IMR-90 (cell line): ENCODE measurements around the gene NFIA. TPM values are rescaled to one million over a fixed set of nuclear protein-coding genes. Genes with fewer than 3 reads are reported as not detected.

Experiments used
- ATAC-seq: fragments of 200-7000 bp; cut with Tn5 transposase; 2 replicates; pipeline ENCODE4 v1.9.1; 2020; ENCODE audit warnings: low read depth, mild to moderate bottlenecking, moderate library complexity
- BruUV-seq: library from RNA; stranded (reverse); fragments of 400-500 nt; replicated peaks from 2 replicates; lab custom pipeline; 2021; lab: Mats Ljungman, UMichigan
- CTCF ChIA-PET: fragments of 300-600 bp; formaldehyde crosslinking; extraction: SDS; loops from one replicate; lab custom pipeline; 2021; ENCODE audit warnings: antibody characterized with exemption; lab: Yijun Ruan, JAX
- POLR2A ChIA-PET: fragments of 300-600 bp; sonication (Branson Sonifier 250); formaldehyde crosslinking; loops from one replicate; lab custom pipeline; 2022; ENCODE audit warnings: antibody characterized with exemption; ENCODE audit not compliant: unreplicated experiment; lab: Charles Lee
- DNase-seq: peaks from one replicate; pipeline ENCODE4 v3.0.0; 2013
- H2AFZ ChIP-seq: replicated peaks from 2 replicates; pipeline ENCODE3; 2013; ENCODE audit warnings: low read length, mild to moderate bottlenecking; ENCODE audit not compliant: poor library complexity
- H2AK5ac ChIP-seq: 2 replicates; pipeline ENCODE4 v1.6.1; 2013; ENCODE audit warnings: low read depth, low read length, inconsistent platforms
- H2AK9ac ChIP-seq: replicated peaks from 2 replicates; pipeline ENCODE3; 2013; ENCODE audit warnings: mild to moderate bottlenecking, low read depth, low read length, moderate library complexity; ENCODE audit not compliant: poor library complexity
- H2BK120ac ChIP-seq: 2 replicates; pipeline ENCODE4 v1.6.1; 2013; ENCODE audit warnings: low read depth, low read length, inconsistent platforms
- H2BK15ac ChIP-seq: 3 replicates; pipeline ENCODE4 v1.6.1; 2013; ENCODE audit warnings: low read depth, low read length, inconsistent platforms
- H2BK20ac ChIP-seq: 2 replicates; pipeline ENCODE4 v1.6.1; 2013; ENCODE audit warnings: low read depth, mild to moderate bottlenecking, inconsistent platforms, low read length, moderate library complexity
- H2BK5ac ChIP-seq: 2 replicates; pipeline ENCODE4 v1.6.1; 2013; ENCODE audit warnings: mild to moderate bottlenecking, low read depth, low read length, inconsistent platforms; ENCODE audit not compliant: poor library complexity, severe bottlenecking
- H3K14ac ChIP-seq: replicated peaks from 2 replicates; pipeline ENCODE4 v1.6.1; 2013; ENCODE audit warnings: low read depth, low read length, inconsistent platforms
- H3K18ac ChIP-seq: 2 replicates; pipeline ENCODE4 v1.6.1; 2013; ENCODE audit warnings: low read depth, low read length, control low read depth
- H3K23ac ChIP-seq: 2 replicates; pipeline ENCODE4 v1.6.1; 2013; ENCODE audit warnings: low read depth, low read length, inconsistent platforms
- H3K27ac ChIP-seq: 2 replicates; pipeline ENCODE4 v1.5.1; 2013; ENCODE audit warnings: mild to moderate bottlenecking, control low read depth, low read length; ENCODE audit not compliant: insufficient read depth
- H3K27me3 ChIP-seq: 2 replicates; pipeline ENCODE4 v1.6.1; 2013; ENCODE audit warnings: low read length; ENCODE audit not compliant: control insufficient read depth, insufficient read depth
- H3K36me3 ChIP-seq: 2 replicates; pipeline ENCODE4 v1.6.1; 2013; ENCODE audit warnings: low read length, mixed read lengths; ENCODE audit not compliant: control insufficient read depth, insufficient read depth
- H3K4ac ChIP-seq: 2 replicates; pipeline ENCODE4 v1.6.1; 2013; ENCODE audit warnings: low read depth, low read length, inconsistent platforms
- H3K4me1 ChIP-seq: 2 replicates; pipeline ENCODE4 v1.6.1; 2013; ENCODE audit warnings: low read length, mixed read lengths; ENCODE audit not compliant: control insufficient read depth, insufficient read depth
- H3K4me2 ChIP-seq: 2 replicates; pipeline ENCODE4 v1.6.1; 2013; ENCODE audit warnings: low read depth, mild to moderate bottlenecking, control low read depth, low read length, moderate library complexity
- H3K4me3 ChIP-seq: 2 replicates; pipeline ENCODE4 v1.5.1; 2013; ENCODE audit warnings: low read depth, mild to moderate bottlenecking, control low read depth, low read length, moderate library complexity; ENCODE audit not compliant: insufficient read depth
- H3K56ac ChIP-seq: 2 replicates; pipeline ENCODE4 v1.6.1; 2013; ENCODE audit warnings: low read length, inconsistent platforms; ENCODE audit not compliant: insufficient read depth; ENCODE audit errors: extremely low read depth
- H3K79me1 ChIP-seq, 2 experiments: 2 replicates each; pipeline ENCODE4 v1.6.1; 2013; ENCODE audit warnings: low read length in 2 of 2, inconsistent platforms in 1 of 2, low read depth in 1 of 2
- H3K9ac ChIP-seq: 2 replicates; pipeline ENCODE4 v1.6.1; 2013; ENCODE audit warnings: low read depth, low read length, control low read depth
- H3K9me1 ChIP-seq: 2 replicates; pipeline ENCODE4 v1.6.1; 2013; ENCODE audit warnings: low read length, inconsistent platforms; ENCODE audit not compliant: insufficient read depth
- H3K9me3 ChIP-seq: 2 replicates; pipeline ENCODE4 v1.6.1; 2013; ENCODE audit warnings: low read length; ENCODE audit not compliant: control insufficient read depth, insufficient read depth
- H4K20me1 ChIP-seq: 2 replicates; pipeline ENCODE4 v1.6.1; 2013; ENCODE audit warnings: low read length, inconsistent platforms; ENCODE audit not compliant: insufficient read depth
- H4K5ac ChIP-seq: 2 replicates; pipeline ENCODE4 v1.6.1; 2013; ENCODE audit warnings: mild to moderate bottlenecking, low read depth, low read length, control low read depth
- H4K8ac ChIP-seq, 2 experiments: 2 replicates each; pipeline ENCODE4 v1.6.1; 2013; ENCODE audit warnings: low read depth in 2 of 2, low read length in 2 of 2, control low read depth in 1 of 2, inconsistent platforms in 1 of 2
- H4K91ac ChIP-seq: 2 replicates; pipeline ENCODE4 v1.6.1; 2013; ENCODE audit warnings: low read depth, low read length, inconsistent platforms; ENCODE audit not compliant: insufficient read depth
- CHD1 ChIP-seq: IDR thresholded peaks from 2 replicates; pipeline ENCODE4 v1.6.1; 2012; ENCODE audit warnings: low read depth, low read length, improper control_type of control experiment
- CTCF ChIP-seq: conservative IDR thresholded peaks from 2 replicates; pipeline ENCODE4 v1.5.1; 2012; ENCODE audit warnings: mild to moderate bottlenecking, low read depth, low read length, improper control_type of control experiment
- ELK1 ChIP-seq: fragments of 150-350 bp; IDR thresholded peaks from 2 replicates; pipeline ENCODE4 v1.6.1; 2016; ENCODE audit warnings: low read depth, mild to moderate bottlenecking, low read length, moderate library complexity, borderline replicate concordance
- FOS ChIP-seq: fragments of 150-350 bp; IDR thresholded peaks from 2 replicates; pipeline ENCODE4 v1.6.1; 2016; ENCODE audit warnings: low read depth, low read length
- MAZ ChIP-seq: IDR thresholded peaks from 2 replicates; pipeline ENCODE4 v1.6.1; 2012; ENCODE audit warnings: low read depth, mild to moderate bottlenecking, low read length, improper control_type of control experiment, moderate library complexity, borderline replicate concordance
- POLR2A ChIP-seq: IDR thresholded peaks from 2 replicates; pipeline ENCODE4 v1.6.1; 2012; ENCODE audit warnings: mild to moderate bottlenecking, low read depth, low read length
- RAD21 ChIP-seq: IDR thresholded peaks from 2 replicates; pipeline ENCODE4 v1.6.1; 2012; ENCODE audit warnings: low read length, improper control_type of control experiment
- RFX5 ChIP-seq: IDR thresholded peaks from 2 replicates; pipeline ENCODE4 v1.8.0; 2012; ENCODE audit warnings: low read depth, mild to moderate bottlenecking, low read length, moderate library complexity
- USF2 ChIP-seq: fragments of 150-350 bp; IDR thresholded peaks from 2 replicates; pipeline ENCODE4 v1.6.1; 2017; ENCODE audit warnings: mild to moderate bottlenecking, antibody characterized with exemption, low read length, low read depth
- dilution Hi-C: fragments of 300-500 bp; cut with HindIII; formaldehyde crosslinking; loops from one replicate; pipeline ENCODE4 v1.14.3; 2018; ENCODE audit warnings: low sequenced_read_pairs; ENCODE audit not compliant: unreplicated experiment
- in situ Hi-C: fragments of 300-500 bp; cut with MboI; formaldehyde crosslinking; loops from 3 replicates; pipeline ENCODE4 v1.14.3; 2019; ENCODE audit warnings: low sequenced_read_pairs, inconsistent platforms, mixed read lengths
- intact Hi-C: fragments of 100-400 bp; cut with micrococcal nuclease; formaldehyde crosslinking; loops from 2 replicates; pipeline ENCODE4 v1.10.0; 2022
- polyA plus RNA-seq, 3 experiments: library from polyadenylated mRNA; depleted of rRNA; stranded (reverse); fragments of >200 nt; gene quantifications; 2 replicates each; pipeline ENCODE4 v1.2.3, GENCODE V29; 2012; ENCODE audit warnings: low replicate concordance in 1 of 3
- total RNA-seq: library from RNA; depleted of rRNA; stranded (reverse); fragments of >200 nt; gene quantifications from 2 replicates; pipeline ENCODE4 v1.2.3, GENCODE V29; 2012

Gene NFIA
- total and polyA plus RNA-seq, 2 of the 4 experiments (the other 2 are of a cell fraction), result 1.6 to 2.2 TPM

- no peak overlapping the region for H3K27ac ChIP-seq
- no peak overlapping the region for H3K23ac ChIP-seq
- DNase-seq (no peak), ATAC-seq (no peak)
- no peak overlapping the region for H3K9ac ChIP-seq
- no TSS peak for BruUV-seq
- no peak overlapping the region for H3K14ac ChIP-seq
- intact Hi-C loops, result no loop called here
- H3K18ac ChIP-seq, result no peak overlapping the region
- no peak overlapping the region for H2AK9ac ChIP-seq
- H3K79me1 ChIP-seq, result no peaks in the 10 kb centered on the region
- no peak overlapping the region for H2AK5ac ChIP-seq
- H3K56ac ChIP-seq, result no peak overlapping the region
- no peaks in the 10 kb centered on the region for H3K27me3 ChIP-seq
- no peaks in the 10 kb centered on the region for H3K9me1 ChIP-seq
- no peak overlapping the region for H3K4ac ChIP-seq
- dilution Hi-C loops, result no loop called here
- no peak overlapping the region for H2AFZ ChIP-seq
- ChIA-PET CTCF (no interaction called here), POLR2A (no interaction called here)
- no peaks in the 10 kb centered on the region for H3K4me1 ChIP-seq
- H2BK15ac ChIP-seq, result no peak overlapping the region
- H4K8ac ChIP-seq, result no peak overlapping the region
- no peak overlapping the region for H4K91ac ChIP-seq
- no peaks in the 10 kb centered on the region for H3K9me3 ChIP-seq
- in situ Hi-C loops, result no loop called here
- no peaks in the 10 kb centered on the region for H4K20me1 ChIP-seq
- no peak overlapping the region for H3K4me3 ChIP-seq
- no peak overlapping the region for H2BK120ac ChIP-seq
- TF ChIP-seq CHD1 (no peak), CTCF (no peak), FOS (no peak), USF2 (no peak), POLR2A (no peak), MAZ (no peak), RAD21 (no peak), ELK1 (no peak), RFX5 (no peak)
- peaks cover 6% of the 10 kb centered on the region; the same call in 1 of the 2 replicates for H3K36me3 ChIP-seq
- no peak overlapping the region for H2BK5ac ChIP-seq
- no peak overlapping the region for H4K5ac ChIP-seq
- H3K4me2 ChIP-seq, result no peak overlapping the region
- no peak overlapping the region for H2BK20ac ChIP-seq
These were observed 7.4 kb downstream of the NFIA start for GRCh38 chr1:61089741-61090140.
